Central memory CD8-positive, alpha-beta T cell (primary cell): Measurements from ENCODE around the gene PRKN.
"Not testable (repeated sequence)": the region's sequence is repeated elsewhere in the genome, so short reads cannot be mapped to it uniquely, and the experiment has no call there.

Source experiments
- ATAC-seq: fragments of 150-1000 bp; cut with Tn5 transposase; replicated peaks from 2 replicates; pipeline ENCODE4 v1.10.0; 2022; ENCODE audit warnings: mild to moderate bottlenecking, moderate FRiP score, moderate number of reproducible peaks; ENCODE audit not compliant: poor library complexity, severe bottlenecking; ENCODE audit errors: extremely low read depth
- DNase-seq, 2 donors: peaks; one replicate each; pipeline ENCODE4 v3.0.0; 2021; ENCODE audit warnings: low spot score in 2 of 2
- H3K27ac Mint-ChIP-seq: one replicate; pipeline ENCODE4 v1.8.0; 2022; ENCODE audit warnings: low read depth, mild to moderate bottlenecking, moderate library complexity, mixed read lengths
- H3K27me3 Mint-ChIP-seq: one replicate; pipeline ENCODE4 v1.8.0; 2022; ENCODE audit warnings: mixed read lengths
- H3K36me3 Mint-ChIP-seq: one replicate; pipeline ENCODE4 v1.8.0; 2022; ENCODE audit warnings: mild to moderate bottlenecking, moderate library complexity, mixed read lengths; ENCODE audit not compliant: insufficient read depth
- H3K4me1 Mint-ChIP-seq: one replicate; pipeline ENCODE4 v1.8.0; 2022; ENCODE audit warnings: mixed read lengths
- H3K4me3 Mint-ChIP-seq: one replicate; pipeline ENCODE4 v1.8.0; 2022; ENCODE audit warnings: mild to moderate bottlenecking, moderate library complexity, mixed read lengths
- H3K9me3 Mint-ChIP-seq: one replicate; pipeline ENCODE4 v1.8.0; 2022; ENCODE audit warnings: mixed read lengths

Gene PRKN

GRCh38 chr6:161861061-161861460 lies 866.5 kb downstream of the PRKN start:
- not testable (repeated sequence) for H3K4me3 Mint-ChIP-seq, DNase-seq, H3K36me3 Mint-ChIP-seq, H3K9me3 Mint-ChIP-seq, H3K27ac Mint-ChIP-seq, H3K4me1 Mint-ChIP-seq, H3K27me3 Mint-ChIP-seq, ATAC-seq

GRCh38 chr6:161853657-161854056 lies 873.9 kb downstream of the PRKN start:
- Mint-ChIP-seq H3K36me3 (peaks cover 2% of the 10 kb centered on the region), H3K4me3 (no peak overlapping the region), H3K4me1 (no peaks in the 10 kb centered on the region), H3K27ac (no peak overlapping the region), H3K27me3 (no peaks in the 10 kb centered on the region), H3K9me3 (no peaks in the 10 kb centered on the region)
- DNase-seq (no peak), ATAC-seq (no peak)

DNA sequence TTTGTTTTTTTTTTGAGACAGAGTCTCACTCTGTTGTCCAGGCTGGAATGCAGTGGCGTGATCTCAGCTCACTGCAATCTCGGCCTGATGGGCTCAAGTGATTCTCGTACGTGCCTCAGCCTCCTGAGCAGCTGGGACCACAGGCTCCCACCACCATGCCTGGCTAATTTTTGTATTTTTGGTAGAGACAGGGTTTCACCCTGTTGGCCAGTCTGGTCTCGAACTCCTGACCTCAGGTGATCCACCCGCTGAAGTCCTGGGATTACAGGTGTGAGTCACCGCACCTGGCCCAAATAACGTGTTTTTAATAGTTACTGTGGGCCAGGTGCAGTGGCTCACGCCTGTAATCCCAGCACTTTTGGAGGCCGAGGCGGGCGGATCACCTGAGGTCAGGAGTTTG lies 876.1 kb downstream of the PRKN start:
- H3K9me3 Mint-ChIP-seq, H3K4me3 Mint-ChIP-seq, ATAC-seq, H3K4me1 Mint-ChIP-seq, H3K36me3 Mint-ChIP-seq, H3K27me3 Mint-ChIP-seq, DNase-seq, H3K27ac Mint-ChIP-seq: not testable (repeated sequence)

- peaks cover 2% of the 10 kb centered on the region for H3K36me3 Mint-ChIP-seq
- no peaks in the 10 kb centered on the region for H3K9me3 Mint-ChIP-seq
- H3K27me3 Mint-ChIP-seq: no peaks in the 10 kb centered on the region
- ATAC-seq (no peak), DNase-seq (no peak)
- H3K27ac Mint-ChIP-seq: no peak overlapping the region
- no peaks in the 10 kb centered on the region for H3K4me1 Mint-ChIP-seq
- no peak overlapping the region for H3K4me3 Mint-ChIP-seq
Measured at GRCh38 chr6:161850562-161850961, 877.0 kb downstream of the PRKN start.

- Mint-ChIP-seq H3K27me3 (no peaks in the 10 kb centered on the region), H3K36me3 (no peaks in the 10 kb centered on the region), H3K4me1 (no peaks in the 10 kb centered on the region), H3K4me3 (no peak overlapping the region), H3K27ac (no peak overlapping the region), H3K9me3 (no peaks in the 10 kb centered on the region)
- ATAC-seq: no peak
- no peak for DNase-seq
Measured at GRCh38 chr6:161847628-161848027, 879.9 kb downstream of the PRKN start.

DNA sequence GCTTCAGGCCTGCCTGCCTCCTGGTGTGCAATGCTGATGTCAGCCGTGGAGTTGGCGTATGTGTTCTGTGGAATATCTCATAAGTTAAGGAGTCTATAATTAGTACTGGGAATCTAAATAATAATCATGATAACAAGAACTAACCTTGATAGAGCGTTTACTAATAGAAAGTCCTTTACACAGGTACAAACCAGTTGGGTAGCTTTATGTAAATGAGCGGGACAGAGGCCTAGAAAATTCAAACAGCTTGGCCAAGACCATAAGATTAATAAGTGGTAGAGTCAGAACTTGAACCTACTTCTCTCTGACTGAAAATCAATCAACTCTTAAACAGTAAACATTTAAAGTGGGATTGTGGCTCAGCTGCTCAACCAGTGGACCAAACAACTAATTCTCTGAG lies 882.8 kb downstream of the PRKN start:
- no peak for DNase-seq
- H3K9me3 Mint-ChIP-seq: no peaks in the 10 kb centered on the region
- no peak overlapping the region for H3K27ac Mint-ChIP-seq
- no peak overlapping the region for H3K4me3 Mint-ChIP-seq
- no peaks in the 10 kb centered on the region for H3K36me3 Mint-ChIP-seq
- no peak for ATAC-seq
- H3K4me1 Mint-ChIP-seq: no peaks in the 10 kb centered on the region
- H3K27me3 Mint-ChIP-seq: no peaks in the 10 kb centered on the region

DNA sequence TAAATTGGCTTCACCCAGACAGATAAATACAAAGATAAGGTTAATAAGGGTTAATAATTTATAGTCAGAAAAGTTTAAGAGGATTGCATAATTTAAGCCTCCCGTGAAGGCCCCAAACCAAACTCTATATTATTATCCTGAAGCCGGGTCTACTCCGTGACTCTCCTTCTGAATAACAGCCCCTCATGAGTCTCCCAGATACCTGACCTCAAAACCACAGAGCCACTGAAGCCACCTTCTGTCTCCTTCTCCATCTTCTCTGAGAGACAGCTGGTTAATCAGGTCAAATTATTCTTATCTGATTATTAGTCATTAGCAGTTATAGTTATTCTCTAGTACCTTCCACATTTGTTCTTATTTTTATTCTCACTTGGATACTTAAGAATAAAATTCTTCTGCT lies 884.5 kb downstream of the PRKN start:
- Mint-ChIP-seq H3K9me3 (no peaks in the 10 kb centered on the region), H3K36me3 (no peaks in the 10 kb centered on the region), H3K4me1 (no peaks in the 10 kb centered on the region), H3K27ac (no peak overlapping the region), H3K4me3 (no peak overlapping the region), H3K27me3 (no peaks in the 10 kb centered on the region)
- DNase-seq (no peak), ATAC-seq (no peak)

DNA sequence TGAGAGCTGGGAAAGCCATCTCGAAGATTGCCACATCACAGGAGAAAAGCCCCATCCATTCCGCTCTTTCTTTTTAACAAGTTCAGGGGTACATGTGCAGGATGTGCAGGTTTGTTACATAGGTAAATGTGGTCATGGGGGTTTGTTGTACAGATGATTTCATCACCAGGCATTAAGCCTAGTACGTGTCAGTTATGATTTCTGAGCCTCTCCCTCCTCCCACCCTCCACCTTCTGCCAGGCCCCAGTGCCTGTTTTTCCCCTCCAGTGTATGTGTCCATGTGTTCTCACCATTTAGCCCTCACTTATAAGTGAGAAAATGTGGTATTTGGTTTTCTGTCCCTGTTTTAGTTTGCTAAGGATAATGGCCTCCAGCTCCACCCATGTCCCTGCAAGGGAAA lies 887.2 kb downstream of the PRKN start:
- Mint-ChIP-seq H3K27me3 (no peaks in the 10 kb centered on the region), H3K4me3 (no peak overlapping the region), H3K27ac (no peak overlapping the region), H3K9me3 (no peaks in the 10 kb centered on the region), H3K36me3 (no peaks in the 10 kb centered on the region), H3K4me1 (no peaks in the 10 kb centered on the region)
- DNase-seq (no peak), ATAC-seq (no peak)

GRCh38 chr6:161838306-161839035 lies 889.1 kb downstream of the PRKN start:
- DNase-seq (no peak), ATAC-seq (no peak)
- H3K27me3 Mint-ChIP-seq: peaks cover 7% of the 10 kb centered on the region
- H3K27ac Mint-ChIP-seq: no peak overlapping the region
- H3K4me1 Mint-ChIP-seq: no peaks in the 10 kb centered on the region
- no peaks in the 10 kb centered on the region for H3K36me3 Mint-ChIP-seq
- H3K4me3 Mint-ChIP-seq: no peak overlapping the region
- no peaks in the 10 kb centered on the region for H3K9me3 Mint-ChIP-seq

- no peak for DNase-seq
- peaks cover 9% of the 10 kb centered on the region for H3K27me3 Mint-ChIP-seq
Measured at GRCh38 chr6:161837854-161838253, 889.7 kb downstream of the PRKN start.

GRCh38 chr6:161837449-161837735 lies 890.2 kb downstream of the PRKN start:
- DNase-seq (no peak), ATAC-seq (no peak)
- no peaks in the 10 kb centered on the region for H3K9me3 Mint-ChIP-seq
- H3K36me3 Mint-ChIP-seq: no peaks in the 10 kb centered on the region
- H3K4me1 Mint-ChIP-seq: no peaks in the 10 kb centered on the region
- no peak overlapping the region for H3K27ac Mint-ChIP-seq
- H3K4me3 Mint-ChIP-seq: no peak overlapping the region
- peaks cover 9% of the 10 kb centered on the region for H3K27me3 Mint-ChIP-seq

More at GRCh38 chr6:161837854-161838253, 889.7 kb downstream of the PRKN start:
- Mint-ChIP-seq H3K27ac (no peak overlapping the region), H3K4me3 (no peak overlapping the region), H3K4me1 (no peaks in the 10 kb centered on the region), H3K36me3 (no peaks in the 10 kb centered on the region), H3K9me3 (no peaks in the 10 kb centered on the region)
- no peak for ATAC-seq

DNA sequence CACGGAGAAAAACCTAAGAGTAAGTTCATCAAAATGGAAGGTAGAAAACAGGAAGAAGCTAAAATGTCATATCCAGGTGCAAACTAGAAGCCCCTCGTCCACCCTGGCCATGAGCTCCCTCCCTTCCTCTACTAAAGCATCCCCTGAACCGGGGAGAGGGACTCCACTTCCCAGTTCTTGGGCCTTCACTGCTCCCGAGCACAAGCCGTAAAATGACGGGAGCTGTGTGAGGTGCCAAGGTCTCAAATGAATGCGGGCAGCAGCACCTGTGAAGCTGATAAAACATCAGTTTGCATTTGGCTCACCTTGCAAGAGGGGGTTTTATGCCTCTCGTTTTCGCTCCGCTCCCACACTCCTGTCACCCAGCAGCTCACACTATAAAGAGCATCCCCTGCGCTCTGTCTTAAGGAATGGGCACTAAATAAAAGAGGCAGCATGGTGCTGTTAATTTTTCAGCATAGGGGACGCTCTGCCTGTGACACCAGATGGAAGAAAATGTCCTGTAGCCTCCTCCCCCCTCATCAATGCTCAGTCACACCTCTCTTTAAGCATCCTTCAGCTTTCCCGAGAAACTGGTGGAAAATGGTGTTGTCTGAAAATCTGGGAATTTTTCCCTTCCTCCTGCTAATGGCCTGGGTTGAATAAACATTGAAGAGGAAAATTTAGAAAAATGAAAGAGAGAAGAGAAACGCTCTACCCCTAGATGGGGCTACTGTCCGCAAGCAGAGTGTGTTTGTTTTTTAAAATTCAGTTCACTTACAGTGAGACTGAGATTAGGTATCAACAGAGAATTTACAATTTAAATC lies 890.7 kb downstream of the PRKN start:
- Mint-ChIP-seq H3K36me3 (no peaks in the 10 kb centered on the region), H3K27me3 (peaks cover 9% of the 10 kb centered on the region), H3K27ac (no peak overlapping the region), H3K9me3 (no peaks in the 10 kb centered on the region), H3K4me3 (no peak overlapping the region), H3K4me1 (no peaks in the 10 kb centered on the region)
- no peak for DNase-seq
- ATAC-seq: no peak

DNA sequence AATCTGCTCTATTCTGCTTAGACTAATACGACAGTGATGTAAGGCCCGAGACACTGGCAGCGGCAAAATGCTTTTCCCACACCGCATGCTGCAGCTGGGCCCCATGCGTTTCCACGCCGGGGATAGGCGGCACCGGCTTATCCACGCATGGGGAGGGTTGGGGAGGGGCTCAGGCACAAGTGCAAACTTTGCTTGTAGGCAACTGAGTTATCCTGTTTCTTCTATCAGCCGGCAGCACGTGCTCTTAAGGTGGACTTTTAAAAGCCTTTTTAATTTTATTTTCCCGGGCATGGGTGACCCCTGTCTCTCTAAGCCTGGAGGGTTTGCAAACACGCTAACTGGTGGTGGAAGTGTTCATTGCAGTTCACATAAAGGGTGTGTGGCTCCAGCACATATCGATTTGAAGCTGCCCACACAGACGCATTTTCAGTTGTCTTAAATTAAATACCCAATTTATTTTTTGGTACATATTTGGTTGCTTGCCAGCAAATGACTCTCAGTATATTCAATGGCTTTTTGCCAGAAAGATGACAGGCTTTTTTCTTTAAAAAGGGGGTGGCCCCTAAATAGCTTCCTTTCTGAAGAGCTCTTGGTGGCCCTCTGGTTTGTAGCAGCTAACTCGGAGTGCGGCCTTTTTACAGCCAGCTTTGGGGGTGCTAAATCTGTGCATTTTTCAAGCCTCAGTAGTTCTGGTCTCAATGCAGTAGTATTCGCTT lies 891.9 kb downstream of the PRKN start:
- H3K4me3 Mint-ChIP-seq: no peak overlapping the region

More for the DNA sequence above, 891.9 kb downstream of the PRKN start:
- Mint-ChIP-seq H3K4me1 (no peaks in the 10 kb centered on the region), H3K27ac (no peak overlapping the region), H3K9me3 (no peaks in the 10 kb centered on the region), H3K27me3 (peaks cover 9% of the 10 kb centered on the region), H3K36me3 (no peaks in the 10 kb centered on the region)
- no peak for DNase-seq
- no peak for ATAC-seq
